IMR-90 (cell line): ENCODE results near the gene MMAB. TPM values are rescaled to one million over a fixed set of nuclear protein-coding genes. Genes with fewer than 3 reads are reported as not detected.

Source experiments
- ATAC-seq: fragments of 200-7000 bp; cut with Tn5 transposase; 2 replicates; pipeline ENCODE4 v1.9.1; 2020; ENCODE audit warnings: low read depth, mild to moderate bottlenecking, moderate library complexity
- BruUV-seq: library from RNA; stranded (reverse); fragments of 400-500 nt; replicated peaks from 2 replicates; lab custom pipeline; 2021; lab: Mats Ljungman, UMichigan
- CTCF ChIA-PET: fragments of 300-600 bp; formaldehyde crosslinking; extraction: SDS; loops from one replicate; lab custom pipeline; 2021; ENCODE audit warnings: antibody characterized with exemption; lab: Yijun Ruan, JAX
- POLR2A ChIA-PET: fragments of 300-600 bp; sonication (Branson Sonifier 250); formaldehyde crosslinking; loops from one replicate; lab custom pipeline; 2022; ENCODE audit warnings: antibody characterized with exemption; ENCODE audit not compliant: unreplicated experiment; lab: Charles Lee
- DNase-seq: peaks from one replicate; pipeline ENCODE4 v3.0.0; 2013
- H2AFZ ChIP-seq: replicated peaks from 2 replicates; pipeline ENCODE3; 2013; ENCODE audit warnings: low read length, mild to moderate bottlenecking; ENCODE audit not compliant: poor library complexity
- H2AK5ac ChIP-seq: 2 replicates; pipeline ENCODE4 v1.6.1; 2013; ENCODE audit warnings: low read depth, low read length, inconsistent platforms
- H2AK9ac ChIP-seq: replicated peaks from 2 replicates; pipeline ENCODE3; 2013; ENCODE audit warnings: mild to moderate bottlenecking, low read depth, low read length, moderate library complexity; ENCODE audit not compliant: poor library complexity
- H2BK120ac ChIP-seq: 2 replicates; pipeline ENCODE4 v1.6.1; 2013; ENCODE audit warnings: low read depth, low read length, inconsistent platforms
- H2BK15ac ChIP-seq: 3 replicates; pipeline ENCODE4 v1.6.1; 2013; ENCODE audit warnings: low read depth, low read length, inconsistent platforms
- H2BK20ac ChIP-seq: 2 replicates; pipeline ENCODE4 v1.6.1; 2013; ENCODE audit warnings: low read depth, mild to moderate bottlenecking, inconsistent platforms, low read length, moderate library complexity
- H2BK5ac ChIP-seq: 2 replicates; pipeline ENCODE4 v1.6.1; 2013; ENCODE audit warnings: mild to moderate bottlenecking, low read depth, low read length, inconsistent platforms; ENCODE audit not compliant: poor library complexity, severe bottlenecking
- H3K14ac ChIP-seq: replicated peaks from 2 replicates; pipeline ENCODE4 v1.6.1; 2013; ENCODE audit warnings: low read depth, low read length, inconsistent platforms
- H3K18ac ChIP-seq: 2 replicates; pipeline ENCODE4 v1.6.1; 2013; ENCODE audit warnings: low read depth, low read length, control low read depth
- H3K23ac ChIP-seq: 2 replicates; pipeline ENCODE4 v1.6.1; 2013; ENCODE audit warnings: low read depth, low read length, inconsistent platforms
- H3K27ac ChIP-seq: 2 replicates; pipeline ENCODE4 v1.5.1; 2013; ENCODE audit warnings: mild to moderate bottlenecking, control low read depth, low read length; ENCODE audit not compliant: insufficient read depth
- H3K27me3 ChIP-seq: 2 replicates; pipeline ENCODE4 v1.6.1; 2013; ENCODE audit warnings: low read length; ENCODE audit not compliant: control insufficient read depth, insufficient read depth
- H3K36me3 ChIP-seq: 2 replicates; pipeline ENCODE4 v1.6.1; 2013; ENCODE audit warnings: low read length, mixed read lengths; ENCODE audit not compliant: control insufficient read depth, insufficient read depth
- H3K4ac ChIP-seq: 2 replicates; pipeline ENCODE4 v1.6.1; 2013; ENCODE audit warnings: low read depth, low read length, inconsistent platforms
- H3K4me1 ChIP-seq: 2 replicates; pipeline ENCODE4 v1.6.1; 2013; ENCODE audit warnings: low read length, mixed read lengths; ENCODE audit not compliant: control insufficient read depth, insufficient read depth
- H3K4me2 ChIP-seq: 2 replicates; pipeline ENCODE4 v1.6.1; 2013; ENCODE audit warnings: low read depth, mild to moderate bottlenecking, control low read depth, low read length, moderate library complexity
- H3K4me3 ChIP-seq: 2 replicates; pipeline ENCODE4 v1.5.1; 2013; ENCODE audit warnings: low read depth, mild to moderate bottlenecking, control low read depth, low read length, moderate library complexity; ENCODE audit not compliant: insufficient read depth
- H3K56ac ChIP-seq: 2 replicates; pipeline ENCODE4 v1.6.1; 2013; ENCODE audit warnings: low read length, inconsistent platforms; ENCODE audit not compliant: insufficient read depth; ENCODE audit errors: extremely low read depth
- H3K79me1 ChIP-seq, 2 experiments: 2 replicates each; pipeline ENCODE4 v1.6.1; 2013; ENCODE audit warnings: low read length in 2 of 2, inconsistent platforms in 1 of 2, low read depth in 1 of 2
- H3K9ac ChIP-seq: 2 replicates; pipeline ENCODE4 v1.6.1; 2013; ENCODE audit warnings: low read depth, low read length, control low read depth
- H3K9me1 ChIP-seq: 2 replicates; pipeline ENCODE4 v1.6.1; 2013; ENCODE audit warnings: low read length, inconsistent platforms; ENCODE audit not compliant: insufficient read depth
- H3K9me3 ChIP-seq: 2 replicates; pipeline ENCODE4 v1.6.1; 2013; ENCODE audit warnings: low read length; ENCODE audit not compliant: control insufficient read depth, insufficient read depth
- H4K20me1 ChIP-seq: 2 replicates; pipeline ENCODE4 v1.6.1; 2013; ENCODE audit warnings: low read length, inconsistent platforms; ENCODE audit not compliant: insufficient read depth
- H4K5ac ChIP-seq: 2 replicates; pipeline ENCODE4 v1.6.1; 2013; ENCODE audit warnings: mild to moderate bottlenecking, low read depth, low read length, control low read depth
- H4K8ac ChIP-seq, 2 experiments: 2 replicates each; pipeline ENCODE4 v1.6.1; 2013; ENCODE audit warnings: low read depth in 2 of 2, low read length in 2 of 2, control low read depth in 1 of 2, inconsistent platforms in 1 of 2
- H4K91ac ChIP-seq: 2 replicates; pipeline ENCODE4 v1.6.1; 2013; ENCODE audit warnings: low read depth, low read length, inconsistent platforms; ENCODE audit not compliant: insufficient read depth
- BHLHE40 ChIP-seq: fragments of 150-350 bp; IDR thresholded peaks from 2 replicates; pipeline ENCODE4 v1.6.1; 2016; ENCODE audit warnings: mild to moderate bottlenecking, low read depth, low read length
- CEBPB ChIP-seq: IDR thresholded peaks from 2 replicates; pipeline ENCODE4 v1.6.1; 2012; ENCODE audit warnings: low read depth, low read length, improper control_type of control experiment
- CHD1 ChIP-seq: IDR thresholded peaks from 2 replicates; pipeline ENCODE4 v1.6.1; 2012; ENCODE audit warnings: low read depth, low read length, improper control_type of control experiment
- CTCF ChIP-seq: conservative IDR thresholded peaks from 2 replicates; pipeline ENCODE4 v1.5.1; 2012; ENCODE audit warnings: mild to moderate bottlenecking, low read depth, low read length, improper control_type of control experiment
- ELK1 ChIP-seq: fragments of 150-350 bp; IDR thresholded peaks from 2 replicates; pipeline ENCODE4 v1.6.1; 2016; ENCODE audit warnings: low read depth, mild to moderate bottlenecking, low read length, moderate library complexity, borderline replicate concordance
- FOS ChIP-seq: fragments of 150-350 bp; IDR thresholded peaks from 2 replicates; pipeline ENCODE4 v1.6.1; 2016; ENCODE audit warnings: low read depth, low read length
- MAFK ChIP-seq: IDR thresholded peaks from 2 replicates; pipeline ENCODE4 v1.6.1; 2012; ENCODE audit warnings: low read depth, low read length, improper control_type of control experiment
- MAZ ChIP-seq: IDR thresholded peaks from 2 replicates; pipeline ENCODE4 v1.6.1; 2012; ENCODE audit warnings: low read depth, mild to moderate bottlenecking, low read length, improper control_type of control experiment, moderate library complexity, borderline replicate concordance
- MXI1 ChIP-seq: IDR thresholded peaks from 2 replicates; pipeline ENCODE4 v1.6.1; 2012; ENCODE audit warnings: low read depth, mild to moderate bottlenecking, low read length, moderate library complexity, borderline replicate concordance
- NFE2L2 ChIP-seq: fragments of 150-350 bp; IDR thresholded peaks from 2 replicates; pipeline ENCODE4 v1.6.1; 2016; ENCODE audit warnings: low read depth, mild to moderate bottlenecking, low read length
- POLR2A ChIP-seq: IDR thresholded peaks from 2 replicates; pipeline ENCODE4 v1.6.1; 2012; ENCODE audit warnings: mild to moderate bottlenecking, low read depth, low read length
- RAD21 ChIP-seq: IDR thresholded peaks from 2 replicates; pipeline ENCODE4 v1.6.1; 2012; ENCODE audit warnings: low read length, improper control_type of control experiment
- RCOR1 ChIP-seq: IDR thresholded peaks from 2 replicates; pipeline ENCODE4 v1.6.1; 2012; ENCODE audit warnings: mild to moderate bottlenecking, low read length, improper control_type of control experiment; ENCODE audit not compliant: insufficient replicate concordance
- RFX5 ChIP-seq: IDR thresholded peaks from 2 replicates; pipeline ENCODE4 v1.8.0; 2012; ENCODE audit warnings: low read depth, mild to moderate bottlenecking, low read length, moderate library complexity
- SMC3 ChIP-seq: fragments of 150-350 bp; IDR thresholded peaks from 2 replicates; pipeline ENCODE4 v1.6.1; 2016; ENCODE audit warnings: low read depth, mild to moderate bottlenecking, antibody characterized with exemption, low read length, moderate library complexity
- USF2 ChIP-seq: fragments of 150-350 bp; IDR thresholded peaks from 2 replicates; pipeline ENCODE4 v1.6.1; 2017; ENCODE audit warnings: mild to moderate bottlenecking, antibody characterized with exemption, low read length, low read depth
- WGBS, 2 experiments: methylation state at CpG; one replicate each; pipeline versions ENCODE4 v1.1.5 to v1.1.7; 2013; ENCODE audit warnings: missing lambda C conversion rate in 2 of 2; ENCODE audit not compliant: insufficient read length in 1 of 2; ENCODE audit errors: extremely low coverage in 2 of 2; 5-methylcytosine and 5-hydroxymethylcytosine counted together
- dilution Hi-C: fragments of 300-500 bp; cut with HindIII; formaldehyde crosslinking; loops from one replicate; pipeline ENCODE4 v1.14.3; 2018; ENCODE audit warnings: low sequenced_read_pairs; ENCODE audit not compliant: unreplicated experiment
- in situ Hi-C: fragments of 300-500 bp; cut with MboI; formaldehyde crosslinking; loops from 3 replicates; pipeline ENCODE4 v1.14.3; 2019; ENCODE audit warnings: low sequenced_read_pairs, inconsistent platforms, mixed read lengths
- intact Hi-C: fragments of 100-400 bp; cut with micrococcal nuclease; formaldehyde crosslinking; loops from 2 replicates; pipeline ENCODE4 v1.10.0; 2022
- polyA plus RNA-seq, 3 experiments: library from polyadenylated mRNA; depleted of rRNA; stranded (reverse); fragments of >200 nt; gene quantifications; 2 replicates each; pipeline ENCODE4 v1.2.3, GENCODE V29; 2012; ENCODE audit warnings: low replicate concordance in 1 of 3
- total RNA-seq: library from RNA; depleted of rRNA; stranded (reverse); fragments of >200 nt; gene quantifications from 2 replicates; pipeline ENCODE4 v1.2.3, GENCODE V29; 2012

The MMAB gene
- total and polyA plus RNA-seq, 2 of the 4 experiments (the other 2 are of a cell fraction), result 16.5 to 16.9 TPM

GRCh38 chr12:109549613-109550270 lies 23.6 kb downstream of the MMAB start:
- no peak overlapping the region for H2BK20ac ChIP-seq
- POLR2A ChIA-PET, result no interaction called here
- H3K14ac ChIP-seq, result no peak overlapping the region
- H3K9ac ChIP-seq, result no peak overlapping the region
- H2BK5ac ChIP-seq, result no peak overlapping the region
- dilution Hi-C loops, result no loop called here
- H3K9me1 ChIP-seq, result no peaks in the 10 kb centered on the region
- H3K4me3 ChIP-seq, result no peak overlapping the region
- H2AFZ ChIP-seq, result no peak overlapping the region
- no peak overlapping the region for H2BK120ac ChIP-seq
- no peak overlapping the region for H3K4me2 ChIP-seq
- in situ Hi-C loops, result no loop called here
- no peaks in the 10 kb centered on the region for H3K36me3 ChIP-seq
- CTCF ChIA-PET, result no interaction called here
- no peak overlapping the region for H3K27ac ChIP-seq
- no peak overlapping the region for H4K91ac ChIP-seq
- no peaks in the 10 kb centered on the region for H4K20me1 ChIP-seq
- H3K79me1 ChIP-seq, result no peaks in the 10 kb centered on the region
- H3K18ac ChIP-seq, result no peak overlapping the region
- BruUV-seq, result no TSS peak
- DNase-seq (no peak), ATAC-seq (no peak)
- no peak for TF ChIP-seq CTCF
- TF ChIP-seq MAZ, result no peak
- no peak for TF ChIP-seq FOS
- TF ChIP-seq ELK1, result no peak
- TF ChIP-seq CEBPB, result no peak
- TF ChIP-seq MAFK, result no peak
- no peak for TF ChIP-seq CHD1
- no peak for TF ChIP-seq BHLHE40
- TF ChIP-seq USF2, result no peak
- TF ChIP-seq RFX5, result no peak
- no peak for TF ChIP-seq SMC3
- no peak for TF ChIP-seq POLR2A
- TF ChIP-seq RCOR1, result no peak
- TF ChIP-seq RAD21, result no peak
- TF ChIP-seq MXI1, result no peak
- no peak for TF ChIP-seq NFE2L2
- H2AK9ac ChIP-seq, result no peak overlapping the region
- no peak overlapping the region for H3K4ac ChIP-seq
- no peak overlapping the region for H4K5ac ChIP-seq
- intact Hi-C loops, result no loop called here
- H3K9me3 ChIP-seq, result no peaks in the 10 kb centered on the region
- no peak overlapping the region for H2BK15ac ChIP-seq
- H3K56ac ChIP-seq, result no peak overlapping the region
- no peak overlapping the region for H4K8ac ChIP-seq
- no peak overlapping the region for H2AK5ac ChIP-seq
- no peak overlapping the region for H3K23ac ChIP-seq
- no peaks in the 10 kb centered on the region for H3K4me1 ChIP-seq
- 67% methylated on average over 1 of the region's 15 CpGs; no CpG with 5 or more reads in 1 of the 2 experiments for WGBS, 2 experiments
- H3K27me3 ChIP-seq, result peaks cover 44% of the 10 kb centered on the region
